ENCODE measurements around the gene GTF3A.

Gene GTF3A

GRCh38 chr13:27391471-27391870, 32.9 kb upstream of the GTF3A start:
- TF ChIP-seq REST (IDR thresholded peaks at IDR 0.05; ENCODE audit: insufficient read depth in 1 of 2, low read depth in 2 of 2, low read length in 2 of 2) (no peak), SIN3A (IDR thresholded peaks at IDR 0.05; ENCODE audit: borderline replicate concordance, insufficient read depth, low read length) (no peak), FOXP2 (optimal IDR thresholded peaks at IDR 0.05; ENCODE audit: borderline replicate concordance, extremely low read depth, extremely low read length, insufficient read depth) (no peak), POLR2AphosphoS5 (IDR thresholded peaks at IDR 0.05; ENCODE audit: low read depth, low read length) (no peak), TAF1 (IDR thresholded peaks at IDR 0.05; ENCODE audit: borderline replicate concordance, insufficient read depth, low read length) (no peak)

GRCh38 chr13:27393101-27393500, 31.3 kb upstream of the GTF3A start:
- TF ChIP-seq POLR2AphosphoS5 (IDR thresholded peaks at IDR 0.05; ENCODE audit: low read depth, low read length) = no peak
- no peak for TF ChIP-seq FOXP2 (optimal IDR thresholded peaks at IDR 0.05; ENCODE audit: borderline replicate concordance, extremely low read depth, extremely low read length, insufficient read depth)
- TF ChIP-seq TAF1 (IDR thresholded peaks at IDR 0.05; ENCODE audit: borderline replicate concordance, insufficient read depth, low read length) = no peak
- TF ChIP-seq SIN3A (IDR thresholded peaks at IDR 0.05; ENCODE audit: borderline replicate concordance, insufficient read depth, low read length) = no peak
- TF ChIP-seq REST (IDR thresholded peaks at IDR 0.05; ENCODE audit: insufficient read depth in 1 of 2, low read depth in 2 of 2, low read length in 2 of 2) = no peak

- TF ChIP-seq TAF1 (IDR thresholded peaks at IDR 0.05; ENCODE audit: borderline replicate concordance, insufficient read depth, low read length) = no peak
- TF ChIP-seq SIN3A (IDR thresholded peaks at IDR 0.05; ENCODE audit: borderline replicate concordance, insufficient read depth, low read length) = no peak
- no peak for TF ChIP-seq FOXP2 (optimal IDR thresholded peaks at IDR 0.05; ENCODE audit: borderline replicate concordance, extremely low read depth, extremely low read length, insufficient read depth)
- no peak for TF ChIP-seq POLR2AphosphoS5 (IDR thresholded peaks at IDR 0.05; ENCODE audit: low read depth, low read length)
- TF ChIP-seq REST (IDR thresholded peaks at IDR 0.05; ENCODE audit: insufficient read depth in 1 of 2, low read depth in 2 of 2, low read length in 2 of 2) = no peak
These were observed 29.4 kb upstream of the GTF3A start for GRCh38 chr13:27395007-27395510.

- no peak for TF ChIP-seq POLR2AphosphoS5 (IDR thresholded peaks at IDR 0.05; ENCODE audit: low read depth, low read length)
- no peak for TF ChIP-seq FOXP2 (optimal IDR thresholded peaks at IDR 0.05; ENCODE audit: borderline replicate concordance, extremely low read depth, extremely low read length, insufficient read depth)
- no peak for TF ChIP-seq SIN3A (IDR thresholded peaks at IDR 0.05; ENCODE audit: borderline replicate concordance, insufficient read depth, low read length)
- no peak for TF ChIP-seq REST (IDR thresholded peaks at IDR 0.05; ENCODE audit: insufficient read depth in 1 of 2, low read depth in 2 of 2, low read length in 2 of 2)
- no peak for TF ChIP-seq TAF1 (IDR thresholded peaks at IDR 0.05; ENCODE audit: borderline replicate concordance, insufficient read depth, low read length)
These were observed 28.1 kb upstream of the GTF3A start for GRCh38 chr13:27396252-27396846.
